Gastroesophageal sphincter (tissue), 3 donors: ENCODE data around the gene RMND5B.

Experiments used
- CTCF ChIP-seq, 4 experiments: fragments of 200-600 bp in 2 of 4; fragments of 450-650 bp in 2 of 4; sonication (generic) in 1 of 4; IDR thresholded peaks; one replicate each; pipeline ENCODE4 v1.5.1; 2017 to 2019; ENCODE audit warnings: antibody characterized with exemption in 4 of 4, mild to moderate bottlenecking in 2 of 4, moderate library complexity in 2 of 4
- POLR2A ChIP-seq, 2 donors: fragments of 450-650 bp; IDR thresholded peaks; one replicate each; pipeline ENCODE4 v1.6.1; 2017; ENCODE audit warnings: antibody characterized with exemption in 2 of 2, mild to moderate bottlenecking in 2 of 2, moderate library complexity in 1 of 2
- POLR2AphosphoS5 ChIP-seq: sonication (generic); formaldehyde crosslinking; IDR thresholded peaks from one replicate; pipeline ENCODE4 v1.6.1; 2017; ENCODE audit warnings: antibody characterized with exemption

- no peak for TF ChIP-seq CTCF (IDR thresholded peaks at IDR 0.05)
- TF ChIP-seq POLR2A (IDR thresholded peaks at IDR 0.05), result no peak
- TF ChIP-seq POLR2AphosphoS5, result no peak
These were observed 69.0 kb downstream of the RMND5B start for GRCh38 chr5:178199581-178200434.
